T-helper 2 cell (primary cell): ENCODE data around the gene ACACA.

Experiments
- DNase-seq, 5 experiments: peaks; one replicate each; pipeline versions ENCODE4 v3.0.0 to v3.0.0-alpha.2; 2012 to 2022

Gene ACACA

DNA sequence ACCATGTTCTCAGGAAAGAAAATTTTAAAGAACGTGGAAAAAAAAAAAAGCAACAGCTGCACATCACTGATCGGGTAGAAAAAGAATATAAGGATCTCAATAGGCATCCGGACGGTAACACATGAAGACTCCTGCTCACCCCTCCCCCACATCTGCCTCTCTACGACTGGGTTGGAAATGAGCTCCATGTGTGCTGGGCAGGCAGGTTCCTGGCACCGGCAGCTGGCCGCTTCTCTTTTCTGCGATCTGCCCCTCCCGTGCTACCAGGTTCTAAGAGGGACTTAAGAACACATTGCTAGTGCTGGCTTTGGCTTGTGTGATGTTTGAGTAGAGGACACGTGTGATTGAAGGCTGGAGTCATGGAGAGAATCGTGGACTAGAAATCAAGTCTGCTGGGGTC is 342.4 kb downstream of the ACACA start:
- DNase-seq = no peak

DNA sequence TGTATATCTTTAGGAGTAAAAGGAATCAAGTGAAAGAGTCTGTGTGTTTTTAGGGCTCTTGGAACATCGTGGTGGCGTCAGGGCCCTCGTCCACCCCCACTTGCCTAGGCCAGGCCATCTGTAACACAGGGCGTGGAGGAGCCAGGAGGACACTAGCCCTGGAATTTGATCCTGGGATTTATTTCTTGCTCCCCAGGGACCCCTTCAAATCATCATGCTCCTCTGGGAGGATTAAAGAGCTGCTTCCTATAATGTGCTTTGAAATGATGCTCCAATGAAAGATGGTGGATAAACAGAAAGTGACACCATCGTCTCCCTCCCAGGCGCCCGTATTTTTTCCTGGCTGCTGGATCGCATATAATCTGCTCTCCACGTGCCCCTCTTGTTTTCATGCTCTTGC is 344.6 kb downstream of the ACACA start:
- no peak for DNase-seq

DNA sequence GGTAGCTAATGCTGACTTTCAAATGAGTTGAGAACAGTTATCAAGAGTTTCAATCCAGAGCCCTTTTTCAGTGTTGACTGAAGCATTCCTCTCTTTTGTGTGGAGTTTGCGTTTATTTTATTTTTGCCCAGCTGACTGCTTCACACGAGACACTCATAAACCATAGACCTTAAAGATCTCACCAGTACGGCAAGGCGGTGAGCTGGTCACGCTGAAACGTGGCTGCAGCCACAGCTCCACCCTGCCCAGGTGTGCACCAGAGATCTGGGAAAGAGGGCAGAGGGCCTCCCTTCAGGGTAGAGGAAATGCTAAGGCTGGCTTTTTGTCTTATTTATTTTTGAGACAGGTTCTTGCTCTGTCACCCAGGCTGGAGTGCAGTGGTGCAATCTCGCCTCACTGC is 345.7 kb downstream of the ACACA start:
- no peak for DNase-seq

DNA sequence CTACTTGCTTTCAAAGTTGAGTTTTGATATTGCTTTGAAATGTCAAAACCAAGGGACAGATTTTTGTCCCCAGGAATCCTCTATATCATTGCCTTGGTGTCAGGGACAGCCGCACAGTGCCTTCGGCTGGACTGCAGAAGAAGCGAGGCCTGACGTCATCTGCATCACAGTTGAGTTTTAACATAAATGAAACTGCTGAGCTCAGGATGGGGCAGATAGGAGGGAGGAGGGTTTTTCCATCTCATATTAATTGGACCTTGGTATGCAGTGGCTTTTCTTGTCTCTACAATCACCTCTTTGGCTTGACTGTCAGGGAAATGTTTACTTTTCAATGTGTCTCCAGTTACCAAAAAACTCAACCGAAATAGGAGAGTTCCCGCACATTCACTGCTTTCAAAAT is 346.5 kb downstream of the ACACA start:
- no peak for DNase-seq

- DNase-seq = no peak
Measured at GRCh38 chr17:37059493-37059892, 347.1 kb downstream of the ACACA start.

- DNase-seq = no peak
Measured at GRCh38 chr17:37056622-37057021, 350.0 kb downstream of the ACACA start.

DNA sequence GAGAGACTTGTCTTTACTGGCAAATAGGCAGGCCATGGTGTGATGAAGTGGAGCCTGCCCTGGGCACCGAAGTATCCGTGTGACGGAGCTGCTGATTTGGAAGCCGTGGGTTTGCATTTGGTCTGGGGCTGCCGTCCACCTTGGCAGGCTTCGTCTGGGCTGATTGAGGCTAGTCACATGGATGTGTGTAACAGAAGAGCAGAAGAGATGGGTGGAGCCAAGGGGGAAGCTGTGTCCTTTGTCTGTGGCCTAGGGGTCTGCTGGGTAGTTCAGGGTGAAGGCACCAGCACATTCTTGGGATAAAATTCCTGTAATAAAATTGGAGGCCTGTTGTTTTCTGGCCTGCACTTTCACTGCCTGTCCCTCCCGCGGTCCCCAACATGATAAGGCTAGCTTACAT is 351.7 kb downstream of the ACACA start:
- no peak for DNase-seq

DNA sequence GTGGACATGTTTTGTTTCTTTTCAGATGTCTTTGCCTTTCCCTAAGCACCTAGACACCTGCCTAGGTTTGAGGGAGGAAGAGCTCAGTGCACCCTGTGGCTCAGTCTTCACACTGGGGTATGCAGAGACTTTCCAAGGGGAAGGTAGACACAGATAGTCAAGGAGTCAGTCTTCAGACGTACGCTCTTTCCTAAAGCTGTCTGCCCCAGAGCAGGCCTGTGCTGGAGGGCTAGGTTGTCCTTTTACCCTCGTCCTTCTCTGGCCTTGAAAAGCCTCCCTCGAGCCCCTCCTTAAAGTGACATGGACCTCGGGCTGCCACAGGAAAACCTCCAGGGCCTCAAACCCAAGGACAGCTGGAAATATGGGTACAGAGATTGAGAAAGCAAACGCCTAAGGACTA is 354.2 kb downstream of the ACACA start:
- no peak for DNase-seq

DNA sequence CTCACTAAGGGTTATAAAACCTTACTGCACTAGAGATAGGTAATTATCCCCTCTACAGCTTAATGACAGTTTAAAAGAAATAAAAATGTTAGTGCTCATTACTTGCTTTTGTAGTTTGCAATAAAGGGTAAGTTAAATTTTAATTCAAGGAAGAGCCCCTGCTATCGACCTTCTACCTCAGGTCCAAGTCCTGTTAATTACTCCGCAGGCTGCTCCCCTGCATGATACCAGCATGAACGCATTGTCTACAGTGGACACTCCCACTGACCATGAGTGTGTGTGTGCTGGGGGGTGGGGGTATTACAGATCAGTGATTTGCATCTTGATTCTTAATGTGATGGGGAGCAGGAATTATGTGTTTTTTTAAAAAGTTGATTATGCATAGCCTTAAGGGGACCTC is 354.8 kb downstream of the ACACA start:
- DNase-seq = no peak

DNA sequence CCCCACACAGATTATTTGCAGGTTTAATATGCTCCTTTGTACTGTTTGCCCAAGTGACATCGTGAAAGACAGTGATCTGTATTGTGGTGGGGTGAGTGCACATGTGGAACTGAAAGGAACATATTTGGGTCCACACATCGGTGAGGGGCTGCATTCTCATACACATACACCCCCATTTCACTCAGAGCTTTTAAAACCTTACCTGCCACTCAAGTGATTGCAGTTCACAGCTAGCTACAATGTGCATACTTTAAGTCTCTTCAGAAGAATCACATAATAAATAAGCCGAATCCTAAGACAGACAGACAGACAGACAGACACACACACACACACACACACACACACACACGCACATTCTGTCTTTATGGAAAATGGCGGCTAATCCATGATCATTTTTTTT is 355.3 kb downstream of the ACACA start:
- DNase-seq = no peak

- no peak for DNase-seq
Measured at GRCh38 chr17:37050920-37051319, 355.7 kb downstream of the ACACA start.

- DNase-seq = no peak
Measured at GRCh38 chr17:37048811-37049210, 357.8 kb downstream of the ACACA start.

- peak; percentile 38 to 85 (median 63) for DNase-seq
Measured at GRCh38 chr17:37047631-37048104, 359.0 kb downstream of the ACACA start.

GRCh38 chr17:37045351-37045922 is 361.2 kb downstream of the ACACA start:
- no peak for DNase-seq

DNA sequence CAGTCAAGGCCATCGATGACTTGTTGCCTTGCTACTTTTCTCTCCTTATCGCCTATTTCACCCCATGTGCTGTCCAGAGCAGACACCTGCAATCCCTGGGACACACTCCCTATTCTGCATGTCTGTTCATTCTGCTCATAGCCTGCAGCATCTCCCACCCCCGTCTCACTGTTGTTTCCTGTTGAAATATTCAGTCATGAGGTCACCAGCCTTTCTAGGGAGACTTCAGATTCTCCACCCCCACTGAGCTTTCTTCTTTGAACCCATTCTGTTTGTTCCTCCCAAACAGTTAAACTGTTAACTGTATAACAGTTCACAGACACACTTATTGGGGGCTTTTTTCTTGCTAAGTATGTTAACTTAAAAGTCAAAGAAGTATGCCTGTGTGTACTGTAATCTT is 363.4 kb downstream of the ACACA start:
- DNase-seq = no peak

- no peak for DNase-seq
Measured at GRCh38 chr17:37041932-37042331, 364.7 kb downstream of the ACACA start.

GRCh38 chr17:37039269-37039668 is 367.4 kb downstream of the ACACA start:
- no peak for DNase-seq

GRCh38 chr17:37037590-37038155 is 369.0 kb downstream of the ACACA start:
- no peak for DNase-seq
